ENCODE measurements around the gene RLIM. TPM values are rescaled to one million over a fixed set of nuclear protein-coding genes. Genes with fewer than 3 reads are reported as not detected.
"Not testable (repeated sequence)": the region's sequence is repeated elsewhere in the genome, so short reads cannot be mapped to it uniquely, and the experiment has no call there.

Gene RLIM
- total RNA-seq, 1 experiment from 2014 or later = 36.4 TPM

GRCh38 chrX:74656079-74656745, 41.8 kb upstream of the RLIM start:
- Histone ChIP-seq H2BK20ac (ENCODE audit: low read depth, low read length, poor library complexity, severe bottlenecking) (no peak overlapping the region), H3K23me2 (ENCODE audit: insufficient read length, low read depth, low read length, poor library complexity, severe bottlenecking) (no peaks in the 10 kb centered on the region), H4K5ac (ENCODE audit: insufficient read length, low read depth, low read length) (no peak overlapping the region), H2AFZ (ENCODE audit: low read length) (no peak overlapping the region), H3K4me2 (ENCODE audit: insufficient read depth, insufficient read length, low read length) (no peak overlapping the region), H3K9me3 (ENCODE audit: control insufficient read depth, low read depth, low read length) (peaks cover 28% of the 10 kb centered on the region), H3T11ph (ENCODE audit: low read length) (no peak overlapping the region), H3K23ac (ENCODE audit: insufficient read length, low read depth, low read length) (no peak overlapping the region), H4K20me1 (ENCODE audit: control insufficient read depth, insufficient read depth, insufficient read length) (no peaks in the 10 kb centered on the region), H4K8ac (replicated peaks; ENCODE audit: insufficient read length, low read depth, low read length) (no peak overlapping the region), H3K27me3 (ENCODE audit: insufficient read depth, low read length) (no peaks in the 10 kb centered on the region), H2BK120ac (ENCODE audit: low read depth, low read length, poor library complexity, severe bottlenecking) (no peak overlapping the region), H2BK15ac (ENCODE audit: low read depth, low read length) (no peak overlapping the region), H3K27ac (ENCODE audit: insufficient read length, low read depth, low read length) (no peak overlapping the region), H2BK5ac (ENCODE audit: insufficient read length, low read length) (no peak overlapping the region), H3K4ac (ENCODE audit: low read depth, low read length) (no peak overlapping the region), H4K91ac (ENCODE audit: insufficient read length, low read depth, low read length) (no peak overlapping the region), H3K56ac (ENCODE audit: insufficient read length, low read depth, low read length) (no peak overlapping the region), H2BK12ac (ENCODE audit: insufficient read length, low read depth, low read length) (no peak overlapping the region), H3K4me1 (ENCODE audit: insufficient read depth, low read length) (no peaks in the 10 kb centered on the region), H3K79me2 (ENCODE audit: insufficient read depth, low read length) (no peaks in the 10 kb centered on the region), H3K79me1 (ENCODE audit: insufficient read depth, low read depth, low read length, poor library complexity, severe bottlenecking) (no peaks in the 10 kb centered on the region), H3K9ac (ENCODE audit: extremely low read depth, insufficient read length, low read length) (no peak overlapping the region), H3K18ac (ENCODE audit: insufficient read length, low read depth, low read length) (no peak overlapping the region), H3K14ac (ENCODE audit: insufficient read depth, low read length) (no peak overlapping the region), H2AK5ac (ENCODE audit: insufficient read length, low read length) (no peak overlapping the region)
- TF ChIP-seq CTCF (conservative IDR thresholded peaks at IDR 0.05) = no peak
- Mint-ChIP-seq H3K27ac (no peak overlapping the region), H3K9me3 (peaks cover 45 to 61% of the 10 kb centered on the region in 2 experiments), H3K4me1 (no peaks in the 10 kb centered on the region), H3K27me3 (ENCODE audit: low read depth) (peaks cover 2% of the 10 kb centered on the region; the same call in 1 of the 2 replicates), H3K4me3 (no peak overlapping the region), H3K36me3 (ENCODE audit: insufficient read depth in 1 of 3, low read depth in 3 of 3) (peaks cover 0 to 4% (median 0%) of the 10 kb centered on the region in 3 experiments; a peak in 4 of 7 replicates)
- no peak for DNase-seq
- no CpG with 5 or more reads among the region's 6 CpGs for WGBS (ENCODE audit: extremely low coverage, insufficient read length, low lambda C conversion rate)

DNA sequence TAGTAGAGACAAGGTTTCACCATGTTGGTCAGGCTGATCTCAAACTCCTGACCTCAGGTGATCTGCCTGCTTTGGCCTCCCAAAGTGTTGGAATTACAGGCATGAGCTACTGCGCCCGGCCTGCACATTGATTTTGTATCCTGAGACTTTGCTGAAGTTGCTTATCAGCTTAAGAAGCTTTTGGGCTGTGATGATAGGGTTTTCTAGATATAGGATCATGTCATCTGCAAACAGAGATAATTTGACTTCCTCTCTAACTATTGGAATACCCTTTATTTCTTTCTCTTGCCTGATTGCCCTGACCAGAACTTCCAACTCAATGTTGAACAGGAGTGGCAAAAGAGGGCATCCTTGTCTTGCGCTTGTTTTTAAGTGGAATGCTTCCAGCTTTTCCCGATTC, 40.5 kb upstream of the RLIM start:
- H3T11ph ChIP-seq (ENCODE audit: low read length); H3K56ac ChIP-seq (ENCODE audit: insufficient read length, low read depth, low read length); H3K27ac ChIP-seq (ENCODE audit: insufficient read length, low read depth, low read length); H3K4me1 Mint-ChIP-seq; H3K4me3 Mint-ChIP-seq; H3K79me2 ChIP-seq (ENCODE audit: insufficient read depth, low read length); H2BK20ac ChIP-seq (ENCODE audit: low read depth, low read length, poor library complexity, severe bottlenecking); H3K27ac Mint-ChIP-seq; H3K27me3 ChIP-seq (ENCODE audit: insufficient read depth, low read length); H4K91ac ChIP-seq (ENCODE audit: insufficient read length, low read depth, low read length); H3K4me2 ChIP-seq (ENCODE audit: insufficient read depth, insufficient read length, low read length); DNase-seq; H3K18ac ChIP-seq (ENCODE audit: insufficient read length, low read depth, low read length); H3K9ac ChIP-seq (ENCODE audit: extremely low read depth, insufficient read length, low read length); H3K4ac ChIP-seq (ENCODE audit: low read depth, low read length); H2BK120ac ChIP-seq (ENCODE audit: low read depth, low read length, poor library complexity, severe bottlenecking); H4K8ac ChIP-seq (replicated peaks; ENCODE audit: insufficient read length, low read depth, low read length); H4K5ac ChIP-seq (ENCODE audit: insufficient read length, low read depth, low read length); H3K4me1 ChIP-seq (ENCODE audit: insufficient read depth, low read length); H3K36me3 Mint-ChIP-seq (ENCODE audit: insufficient read depth in 1 of 3, low read depth in 3 of 3); H3K79me1 ChIP-seq (ENCODE audit: insufficient read depth, low read depth, low read length, poor library complexity, severe bottlenecking); H3K23ac ChIP-seq (ENCODE audit: insufficient read length, low read depth, low read length); H4K20me1 ChIP-seq (ENCODE audit: control insufficient read depth, insufficient read depth, insufficient read length); H2BK5ac ChIP-seq (ENCODE audit: insufficient read length, low read length); H2BK15ac ChIP-seq (ENCODE audit: low read depth, low read length); H3K14ac ChIP-seq (ENCODE audit: insufficient read depth, low read length); H3K23me2 ChIP-seq (ENCODE audit: insufficient read length, low read depth, low read length, poor library complexity, severe bottlenecking); H2AK5ac ChIP-seq (ENCODE audit: insufficient read length, low read length); H2AFZ ChIP-seq (ENCODE audit: low read length); H3K27me3 Mint-ChIP-seq (ENCODE audit: low read depth); H2BK12ac ChIP-seq (ENCODE audit: insufficient read length, low read depth, low read length): not testable (repeated sequence)
- WGBS (ENCODE audit: extremely low coverage, insufficient read length, low lambda C conversion rate) = no CpG with 5 or more reads among the region's 4 CpGs
- H3K9me3 Mint-ChIP-seq = peaks cover 45 to 55% of the 10 kb centered on the region in 2 experiments
- peaks cover 28% of the 10 kb centered on the region for H3K9me3 ChIP-seq (ENCODE audit: control insufficient read depth, low read depth, low read length)
